Activated naive CD8-positive, alpha-beta T cell treated with anti-CD3 and anti-CD28 coated beads for 36 hours (primary cell): ENCODE results near the gene POLRMT. TPM values are rescaled to one million over a fixed set of nuclear protein-coding genes. Genes with fewer than 3 reads are reported as not detected.
"Not testable (repeated sequence)": the region's sequence is repeated elsewhere in the genome, so short reads cannot be mapped to it uniquely, and the experiment has no call there.

Source experiments
- DNase-seq: peaks from one replicate; pipeline ENCODE4 v3.0.0; 2021
- H3K27ac Mint-ChIP-seq: one replicate; pipeline ENCODE4 v1.8.0; 2022; ENCODE audit warnings: mild to moderate bottlenecking, moderate library complexity, mixed read lengths
- H3K27me3 Mint-ChIP-seq: one replicate; pipeline ENCODE4 v1.8.0; 2022; ENCODE audit warnings: mild to moderate bottlenecking, mixed read lengths
- H3K36me3 Mint-ChIP-seq: one replicate; pipeline ENCODE4 v1.8.0; 2021; ENCODE audit warnings: mild to moderate bottlenecking, mixed read lengths
- H3K4me1 Mint-ChIP-seq: one replicate; pipeline ENCODE4 v1.8.0; 2021; ENCODE audit warnings: mixed read lengths
- H3K4me3 Mint-ChIP-seq: one replicate; pipeline ENCODE4 v1.8.0; 2022; ENCODE audit warnings: mild to moderate bottlenecking, moderate library complexity, mixed read lengths
- H3K9me3 Mint-ChIP-seq: one replicate; pipeline ENCODE4 v1.8.0; 2022; ENCODE audit warnings: mixed read lengths
- total RNA-seq, 2 experiments: library from RNA; stranded (reverse); gene quantifications; one replicate each; pipeline ENCODE4 v1.2.3, GENCODE V29; 2021

POLRMT gene
- total RNA-seq, 2 experiments from 2014 or later: 73.3 to 74.6 TPM

- H3K36me3 Mint-ChIP-seq, H3K4me1 Mint-ChIP-seq, H3K9me3 Mint-ChIP-seq, H3K27me3 Mint-ChIP-seq: not testable (repeated sequence)
- Mint-ChIP-seq H3K4me3 (peak overlapping the region; percentile 73), H3K27ac (peak overlapping the region; percentile 75)
- DNase-seq: peak; percentile 57
Observed at GRCh38 chr19:605061-605971, 28.0 kb downstream of the POLRMT start.

GRCh38 chr19:604355-604754, 29.0 kb downstream of the POLRMT start:
- Mint-ChIP-seq H3K9me3 (peaks cover 3% of the 10 kb centered on the region), H3K4me1 (peaks cover 2% of the 10 kb centered on the region), H3K27me3 (no peaks in the 10 kb centered on the region), H3K27ac (no peak overlapping the region), H3K4me3 (no peak overlapping the region), H3K36me3 (no peaks in the 10 kb centered on the region)
- peak; percentile 67 for DNase-seq

- not testable (repeated sequence) for H3K27me3 Mint-ChIP-seq, H3K36me3 Mint-ChIP-seq, H3K27ac Mint-ChIP-seq, DNase-seq, H3K4me3 Mint-ChIP-seq, H3K4me1 Mint-ChIP-seq, H3K9me3 Mint-ChIP-seq
Observed at GRCh38 chr19:603779-604178, 29.6 kb downstream of the POLRMT start.

GRCh38 chr19:603302-603639, 30.1 kb downstream of the POLRMT start:
- H3K9me3 Mint-ChIP-seq, H3K27me3 Mint-ChIP-seq, H3K36me3 Mint-ChIP-seq, DNase-seq, H3K4me3 Mint-ChIP-seq, H3K27ac Mint-ChIP-seq, H3K4me1 Mint-ChIP-seq: not testable (repeated sequence)

- Mint-ChIP-seq H3K4me1 (peaks cover 2% of the 10 kb centered on the region), H3K27me3 (no peaks in the 10 kb centered on the region), H3K36me3 (no peaks in the 10 kb centered on the region), H3K4me3 (no peak overlapping the region), H3K9me3 (peaks cover 3% of the 10 kb centered on the region), H3K27ac (no peak overlapping the region)
- DNase-seq: no peak
Observed at GRCh38 chr19:602391-603301, 30.7 kb downstream of the POLRMT start.

GRCh38 chr19:601790-602189, 31.5 kb downstream of the POLRMT start:
- DNase-seq: no peak
- Mint-ChIP-seq H3K4me3 (no peak overlapping the region), H3K36me3 (no peaks in the 10 kb centered on the region), H3K9me3 (peaks cover 3% of the 10 kb centered on the region), H3K27me3 (no peaks in the 10 kb centered on the region), H3K27ac (no peak overlapping the region), H3K4me1 (peaks cover 2% of the 10 kb centered on the region)

GRCh38 chr19:601310-601709, 32.0 kb downstream of the POLRMT start:
- no peak for DNase-seq
- Mint-ChIP-seq H3K36me3 (no peaks in the 10 kb centered on the region), H3K27ac (no peak overlapping the region), H3K4me1 (peaks cover 2% of the 10 kb centered on the region), H3K27me3 (no peaks in the 10 kb centered on the region), H3K9me3 (peaks cover 3% of the 10 kb centered on the region), H3K4me3 (no peak overlapping the region)

GRCh38 chr19:597406-598315, 35.7 kb downstream of the POLRMT start:
- H3K4me1 Mint-ChIP-seq: no peaks in the 10 kb centered on the region
- DNase-seq: no peak
- peaks cover 12% of the 10 kb centered on the region for H3K27me3 Mint-ChIP-seq
- peak overlapping the region; percentile 29 for H3K27ac Mint-ChIP-seq
- no peaks in the 10 kb centered on the region for H3K36me3 Mint-ChIP-seq
- H3K9me3 Mint-ChIP-seq: no peaks in the 10 kb centered on the region
- no peak overlapping the region for H3K4me3 Mint-ChIP-seq

GRCh38 chr19:596263-596655, 37.1 kb downstream of the POLRMT start:
- Mint-ChIP-seq H3K4me3 (no peak overlapping the region), H3K36me3 (no peaks in the 10 kb centered on the region), H3K9me3 (no peaks in the 10 kb centered on the region), H3K27me3 (peaks cover 23% of the 10 kb centered on the region), H3K4me1 (no peaks in the 10 kb centered on the region), H3K27ac (no peak overlapping the region)
- no peak for DNase-seq

- H3K27ac Mint-ChIP-seq: no peak overlapping the region
- no peaks in the 10 kb centered on the region for H3K4me1 Mint-ChIP-seq
- H3K4me3 Mint-ChIP-seq: no peak overlapping the region
- H3K36me3 Mint-ChIP-seq: no peaks in the 10 kb centered on the region
- no peak for DNase-seq
- peaks cover 27% of the 10 kb centered on the region for H3K27me3 Mint-ChIP-seq
- no peaks in the 10 kb centered on the region for H3K9me3 Mint-ChIP-seq
Observed at GRCh38 chr19:595326-596262, 37.7 kb downstream of the POLRMT start.

GRCh38 chr19:594265-594870, 39.0 kb downstream of the POLRMT start:
- DNase-seq: no peak
- no peaks in the 10 kb centered on the region for H3K9me3 Mint-ChIP-seq
- no peak overlapping the region for H3K4me3 Mint-ChIP-seq
- H3K27ac Mint-ChIP-seq: no peak overlapping the region
- H3K4me1 Mint-ChIP-seq: no peaks in the 10 kb centered on the region
- H3K27me3 Mint-ChIP-seq: peaks cover 30% of the 10 kb centered on the region
- no peaks in the 10 kb centered on the region for H3K36me3 Mint-ChIP-seq

- no peak for DNase-seq
- Mint-ChIP-seq H3K4me3 (no peak overlapping the region), H3K4me1 (peaks cover 2% of the 10 kb centered on the region), H3K36me3 (no peaks in the 10 kb centered on the region), H3K27me3 (peaks cover 37% of the 10 kb centered on the region), H3K9me3 (no peaks in the 10 kb centered on the region), H3K27ac (no peak overlapping the region)
Observed at GRCh38 chr19:593505-593904, 39.8 kb downstream of the POLRMT start.

GRCh38 chr19:593055-593454, 40.3 kb downstream of the POLRMT start:
- peaks cover 40% of the 10 kb centered on the region for H3K27me3 Mint-ChIP-seq
- no peak for DNase-seq
- H3K27ac Mint-ChIP-seq: no peak overlapping the region
- no peaks in the 10 kb centered on the region for H3K9me3 Mint-ChIP-seq
- H3K4me3 Mint-ChIP-seq: no peak overlapping the region
- H3K4me1 Mint-ChIP-seq: peaks cover 2% of the 10 kb centered on the region
- H3K36me3 Mint-ChIP-seq: no peaks in the 10 kb centered on the region
